Activated T-cell treated with anti-CD3 and anti-CD28 coated beads for 48 hours (primary cell): ENCODE results near the gene CUL7.
"Not testable (repeated sequence)": the region's sequence is repeated elsewhere in the genome, so short reads cannot be mapped to it uniquely, and the experiment has no call there.

Source experiments
- DNase-seq: peaks from one replicate; pipeline ENCODE4 v3.0.0-alpha.2; 2020; ENCODE audit warnings: low read depth

Gene CUL7

GRCh38 chr6:43045371-43045930 lies 8.2 kb downstream of the CUL7 start:
- no peak for DNase-seq

- DNase-seq = no peak
These were observed 10.3 kb downstream of the CUL7 start for GRCh38 chr6:43043310-43043709.

- DNase-seq = not testable (repeated sequence)
These were observed 12.2 kb downstream of the CUL7 start for GRCh38 chr6:43041475-43041874.

GRCh38 chr6:43040542-43041257 lies 13.0 kb downstream of the CUL7 start:
- no peak for DNase-seq

GRCh38 chr6:43038727-43039126 lies 14.9 kb downstream of the CUL7 start:
- no peak for DNase-seq

- DNase-seq = no peak
These were observed 15.9 kb downstream of the CUL7 start for GRCh38 chr6:43037706-43038105.

GRCh38 chr6:43037197-43037596 lies 16.5 kb downstream of the CUL7 start:
- no peak for DNase-seq

- no peak for DNase-seq
These were observed 16.9 kb downstream of the CUL7 start for GRCh38 chr6:43036712-43037111.

GRCh38 chr6:43035495-43036194 lies 18.0 kb downstream of the CUL7 start:
- no peak for DNase-seq

- DNase-seq = no peak
These were observed 19.5 kb downstream of the CUL7 start for GRCh38 chr6:43034190-43034525.

GRCh38 chr6:43033496-43034189 lies 20.0 kb downstream of the CUL7 start:
- no peak for DNase-seq

GRCh38 chr6:43032326-43032725 lies 21.3 kb downstream of the CUL7 start:
- DNase-seq = no peak

GRCh38 chr6:43029120-43029519 lies 24.5 kb downstream of the CUL7 start:
- no peak for DNase-seq

- DNase-seq = no peak
These were observed 27.3 kb downstream of the CUL7 start for GRCh38 chr6:43026365-43026764.

GRCh38 chr6:43024436-43024835 lies 29.2 kb downstream of the CUL7 start:
- no peak for DNase-seq

- peak; percentile 73 for DNase-seq
These were observed 32.2 kb downstream of the CUL7 start, which contains the start of gene RRP36 for GRCh38 chr6:43021270-43022047. TSS of gene RRP36 (plus strand) at chr6:43021623. CDS start at chr6:43021655, 32 bp downstream.

GRCh38 chr6:43020847-43021246 lies 32.8 kb downstream of the CUL7 start:
- DNase-seq = no peak

GRCh38 chr6:43020052-43020705 lies 33.5 kb downstream of the CUL7 start:
- no peak for DNase-seq

- no peak for DNase-seq
These were observed 34.5 kb downstream of the CUL7 start for GRCh38 chr6:43019152-43019551.

- no peak for DNase-seq
These were observed 36.7 kb downstream of the CUL7 start for GRCh38 chr6:43016943-43017334.

- DNase-seq = no peak
These were observed 37.3 kb downstream of the CUL7 start for GRCh38 chr6:43016176-43016942.
